GM23248 (cell line): ENCODE data around the gene ADORA1. TPM values are rescaled to one million over a fixed set of nuclear protein-coding genes. Genes with fewer than 3 reads are reported as not detected.

Experiments used
- DNase-seq: peaks from one replicate; pipeline ENCODE4 v3.0.0-alpha.2; 2015
- H2AFZ ChIP-seq: fragments of 200-600 bp; sonication (generic); 2 replicates; pipeline ENCODE4 v1.6.1; 2016; ENCODE audit warnings: antibody characterized with exemption
- H3F3A ChIP-seq: fragments of 200-600 bp; sonication (generic); 2 replicates; pipeline ENCODE4 v1.6.1; 2016; ENCODE audit warnings: mild to moderate bottlenecking, antibody characterized with exemption, mixed run types; ENCODE audit not compliant: insufficient read depth
- H3K27ac ChIP-seq: fragments of 200-600 bp; sonication (generic); 2 replicates; pipeline ENCODE4 v1.5.1; 2016; ENCODE audit warnings: mild to moderate bottlenecking
- H3K27me3 ChIP-seq: fragments of 200-600 bp; sonication (generic); replicated peaks from 2 replicates; pipeline ENCODE4 v1.6.1; 2016; ENCODE audit warnings: mild to moderate bottlenecking; ENCODE audit not compliant: insufficient read depth
- H3K36me3 ChIP-seq: fragments of 200-600 bp; sonication (generic); 2 replicates; pipeline ENCODE4 v1.6.1; 2016; ENCODE audit warnings: low read depth, mild to moderate bottlenecking
- H3K4me1 ChIP-seq: fragments of 200-600 bp; sonication (generic); 2 replicates; pipeline ENCODE4 v1.6.1; 2016; ENCODE audit warnings: mild to moderate bottlenecking; ENCODE audit not compliant: insufficient read depth
- H3K4me2 ChIP-seq: fragments of 200-600 bp; sonication (generic); one replicate; pipeline ENCODE4 v1.6.1; 2016; ENCODE audit warnings: mild to moderate bottlenecking; ENCODE audit not compliant: unreplicated experiment
- H3K4me3 ChIP-seq: fragments of 200-600 bp; sonication (generic); 2 replicates; pipeline ENCODE4 v1.5.1; 2016; ENCODE audit warnings: mild to moderate bottlenecking
- H3K79me2 ChIP-seq: fragments of 200-600 bp; sonication (generic); 2 replicates; pipeline ENCODE4 v1.6.1; 2016; ENCODE audit warnings: mild to moderate bottlenecking; ENCODE audit not compliant: insufficient read depth
- H3K9ac ChIP-seq: fragments of 200-600 bp; sonication (generic); 2 replicates; pipeline ENCODE4 v1.6.1; 2016; ENCODE audit warnings: mild to moderate bottlenecking
- H3K9me2 ChIP-seq: fragments of 200-600 bp; sonication (generic); 2 replicates; pipeline ENCODE4 v1.6.1; 2016; ENCODE audit warnings: mixed run types, mild to moderate bottlenecking, moderate library complexity; ENCODE audit not compliant: insufficient read depth
- H3K9me3 ChIP-seq: fragments of 200-600 bp; sonication (generic); one replicate; pipeline ENCODE4 v1.6.1; 2017; ENCODE audit warnings: low read depth
- H4K20me1 ChIP-seq: fragments of 200-600 bp; sonication (generic); 2 replicates; pipeline ENCODE4 v1.6.0; 2016; ENCODE audit not compliant: insufficient read depth
- EZH2 ChIP-seq: fragments of 200-600 bp; sonication (generic); IDR thresholded peaks from 2 replicates; pipeline ENCODE4 v1.6.1; 2018; ENCODE audit warnings: antibody characterized with exemption, mild to moderate bottlenecking; ENCODE audit not compliant: insufficient read depth, poor library complexity, severe bottlenecking
- EZH2phosphoT487 ChIP-seq: fragments of 200-600 bp; sonication (generic); IDR thresholded peaks from 2 replicates; pipeline ENCODE4 v1.6.1; 2018; ENCODE audit warnings: antibody characterized with exemption, moderate library complexity, mild to moderate bottlenecking, low read depth; ENCODE audit not compliant: insufficient read depth
- WGBS, 2 experiments: methylation state at CpG; one replicate each; pipeline ENCODE4 v1.1.6; 2015 to 2017; ENCODE audit warnings: low lambda C conversion rate in 2 of 2, low coverage in 1 of 2; ENCODE audit errors: missing lambda C conversion rate in 2 of 2; 5-methylcytosine and 5-hydroxymethylcytosine counted together
- in situ Hi-C: fragments of 300-500 bp; cut with MboI; formaldehyde crosslinking; loops from 2 replicates; pipeline ENCODE4 v1.15.0; 2020
- polyA plus RNA-seq: library from polyadenylated mRNA; unstranded; fragments of >200 nt; fragmentation: Nextera tagmentation; extraction: Ambion mirVana; gene quantifications from 2 replicates; pipeline ENCODE4 v1.2.1, GENCODE V29; 2016
- total RNA-seq: library from RNA; depleted of rRNA; stranded (reverse); fragments of >200 nt; shearing (Covaris generic); gene quantifications from 2 replicates; pipeline ENCODE4 v1.2.3, GENCODE V29; 2014

ADORA1 gene
- total and polyA plus RNA-seq, 2 experiments from 2014 or later = 2.2 to 5.8 TPM

GRCh38 chr1:203140743-203141520 lies 13.4 kb downstream of the ADORA1 start:
- H3K4me3 ChIP-seq = no peak overlapping the region
- no peaks in the 10 kb centered on the region for H3K79me2 ChIP-seq
- no peaks in the 10 kb centered on the region for H4K20me1 ChIP-seq
- no peak overlapping the region for H3K4me2 ChIP-seq
- in situ Hi-C loops = no loop called here
- TF ChIP-seq EZH2phosphoT487 (no peak), EZH2 (no peak)
- H3K27ac ChIP-seq = no peak overlapping the region
- H3K9me2 ChIP-seq = no peaks in the 10 kb centered on the region
- no peaks in the 10 kb centered on the region for H3K36me3 ChIP-seq
- H3F3A ChIP-seq = peaks cover 3% of the 10 kb centered on the region; the same call in 1 of the 2 replicates
- H3K9ac ChIP-seq = no peak overlapping the region
- H3K9me3 ChIP-seq = no peaks in the 10 kb centered on the region
- H2AFZ ChIP-seq = no peak overlapping the region
- peaks cover 11% of the 10 kb centered on the region; the same call in 1 of the 2 replicates for H3K4me1 ChIP-seq
- 63 to 71% methylated on average over 3 to 5 of the region's 5 CpGs for WGBS, 2 experiments
- H3K27me3 ChIP-seq = no peaks in the 10 kb centered on the region
- no peak for DNase-seq

GRCh38 chr1:203142124-203142523 lies 14.6 kb downstream of the ADORA1 start:
- peaks cover 11% of the 10 kb centered on the region; the same call in 1 of the 2 replicates for H3K4me1 ChIP-seq
- no peak for TF ChIP-seq EZH2
- no peak for TF ChIP-seq EZH2phosphoT487
- 81 to 88% methylated on average over 6 of the region's 6 CpGs for WGBS, 2 experiments
- no peak for DNase-seq
- H3F3A ChIP-seq = peaks cover 3% of the 10 kb centered on the region; the same call in 1 of the 2 replicates
- no peaks in the 10 kb centered on the region for H4K20me1 ChIP-seq
- no peak overlapping the region for H2AFZ ChIP-seq
- no peak overlapping the region for H3K9ac ChIP-seq
- in situ Hi-C loops = no loop called here
- H3K4me3 ChIP-seq = no peak overlapping the region
- no peak overlapping the region for H3K27ac ChIP-seq
- H3K36me3 ChIP-seq = no peaks in the 10 kb centered on the region
- no peaks in the 10 kb centered on the region for H3K27me3 ChIP-seq
- no peaks in the 10 kb centered on the region for H3K9me3 ChIP-seq
- no peaks in the 10 kb centered on the region for H3K79me2 ChIP-seq
- H3K9me2 ChIP-seq = no peaks in the 10 kb centered on the region
- H3K4me2 ChIP-seq = no peak overlapping the region

- no peak overlapping the region for H3K4me2 ChIP-seq
- no peaks in the 10 kb centered on the region for H3K9me3 ChIP-seq
- in situ Hi-C loops = no loop called here
- no peaks in the 10 kb centered on the region for H3K36me3 ChIP-seq
- H3K4me1 ChIP-seq = peaks cover 11% of the 10 kb centered on the region; the same call in 1 of the 2 replicates
- H3K27ac ChIP-seq = no peak overlapping the region
- 84 to 86% methylated on average over 4 to 5 of the region's 5 CpGs for WGBS, 2 experiments
- no peak overlapping the region for H3K9ac ChIP-seq
- DNase-seq = no peak
- TF ChIP-seq EZH2phosphoT487 = no peak
- no peak for TF ChIP-seq EZH2
- no peaks in the 10 kb centered on the region for H3K27me3 ChIP-seq
- H4K20me1 ChIP-seq = no peaks in the 10 kb centered on the region
- H2AFZ ChIP-seq = no peak overlapping the region
- H3K4me3 ChIP-seq = no peak overlapping the region
- peaks cover 3% of the 10 kb centered on the region; the same call in 1 of the 2 replicates for H3F3A ChIP-seq
- H3K9me2 ChIP-seq = no peaks in the 10 kb centered on the region
- H3K79me2 ChIP-seq = no peaks in the 10 kb centered on the region
Measured at GRCh38 chr1:203142684-203143408, 15.3 kb downstream of the ADORA1 start.

GRCh38 chr1:203143641-203144040 lies 16.1 kb downstream of the ADORA1 start:
- no peaks in the 10 kb centered on the region for H3K27me3 ChIP-seq
- H3F3A ChIP-seq = peaks cover 3% of the 10 kb centered on the region; the same call in 1 of the 2 replicates
- H3K27ac ChIP-seq = no peak overlapping the region
- H2AFZ ChIP-seq = no peak overlapping the region
- in situ Hi-C loops = no loop called here
- no peaks in the 10 kb centered on the region for H3K79me2 ChIP-seq
- H3K4me3 ChIP-seq = no peak overlapping the region
- H3K9me2 ChIP-seq = no peaks in the 10 kb centered on the region
- TF ChIP-seq EZH2 (no peak), EZH2phosphoT487 (no peak)
- no peak overlapping the region for H3K9ac ChIP-seq
- H3K4me2 ChIP-seq = no peak overlapping the region
- H3K9me3 ChIP-seq = no peaks in the 10 kb centered on the region
- no peaks in the 10 kb centered on the region for H3K36me3 ChIP-seq
- no peaks in the 10 kb centered on the region for H4K20me1 ChIP-seq
- WGBS, 2 experiments = 65 to 77% methylated on average over 11 of the region's 11 CpGs
- peaks cover 11% of the 10 kb centered on the region; the same call in 1 of the 2 replicates for H3K4me1 ChIP-seq
- no peak for DNase-seq
